GM18502 (cell line): Measurements from ENCODE around the gene TNFSF15.
"Not testable (repeated sequence)": the region's sequence is repeated elsewhere in the genome, so short reads cannot be mapped to it uniquely, and the experiment has no call there.

ENCODE experiments used
- ATAC-seq: cut with Tn5 transposase; IDR thresholded peaks from one replicate; pipeline ENCODE4 v1.9.1; 2021; ENCODE audit warnings: mild to moderate bottlenecking; ENCODE audit not compliant: unreplicated experiment, poor library complexity

TNFSF15 gene

GRCh38 chr9:114759512-114760341, 46.1 kb downstream of the TNFSF15 start:
- no peak for ATAC-seq

GRCh38 chr9:114757984-114758383, 47.9 kb downstream of the TNFSF15 start:
- ATAC-seq = no peak

DNA sequence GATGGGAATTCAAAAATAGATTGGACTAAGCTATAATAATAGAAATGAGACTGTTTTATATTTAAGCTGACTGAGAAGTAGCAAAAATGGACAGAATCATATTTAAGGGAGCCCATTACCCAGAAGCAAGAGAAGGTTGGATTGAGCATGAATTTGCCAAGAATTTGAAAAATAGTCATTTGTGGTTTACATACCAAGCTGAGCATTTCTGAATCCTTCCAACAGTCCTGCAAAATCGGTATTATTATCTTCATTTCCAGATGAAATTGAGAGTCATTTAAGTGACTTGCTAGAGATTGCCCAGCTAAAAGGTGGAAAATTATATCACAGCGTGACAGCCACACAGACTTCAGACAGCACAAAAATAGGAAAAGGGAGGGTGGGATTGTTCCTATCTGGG, 48.4 kb downstream of the TNFSF15 start:
- no peak for ATAC-seq

DNA sequence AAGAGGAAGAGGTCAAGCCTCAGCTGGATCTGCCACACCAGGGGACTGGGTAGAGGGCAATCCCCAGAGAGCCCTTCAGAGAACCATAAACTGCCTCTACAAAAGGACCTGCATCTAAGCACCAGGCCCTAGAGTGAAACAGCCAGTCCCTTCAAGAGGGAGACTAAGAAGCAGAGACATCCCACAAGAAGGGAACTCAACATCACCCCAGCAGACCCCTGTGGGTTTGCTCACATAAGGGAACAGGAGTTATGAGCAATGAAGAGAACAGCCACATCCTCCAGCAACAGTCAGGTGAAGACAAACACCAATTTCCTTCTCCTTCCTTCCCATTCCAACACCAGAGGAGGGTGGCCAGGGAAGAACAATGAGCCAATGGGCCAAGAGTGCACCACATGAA, 48.9 kb downstream of the TNFSF15 start:
- ATAC-seq = no peak

DNA sequence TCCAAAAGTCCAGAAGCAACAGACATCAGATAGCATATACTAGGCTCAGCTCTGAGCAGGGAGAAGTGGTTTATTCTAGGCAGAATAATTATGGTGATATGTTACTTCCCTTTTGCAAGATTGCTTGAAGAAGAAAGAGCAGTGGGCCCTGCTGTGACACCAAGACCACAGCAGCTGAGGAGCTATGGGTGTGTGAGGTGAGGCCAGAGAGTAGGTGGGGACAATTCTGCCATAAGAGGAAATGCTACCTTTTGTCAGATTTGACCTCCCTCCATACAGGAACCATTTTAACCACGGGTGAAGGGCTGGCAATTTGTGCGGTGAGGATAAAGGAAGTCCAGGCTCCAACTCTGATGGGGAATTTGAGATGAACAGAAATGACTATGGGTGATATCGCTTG, 51.3 kb downstream of the TNFSF15 start:
- no peak for ATAC-seq

DNA sequence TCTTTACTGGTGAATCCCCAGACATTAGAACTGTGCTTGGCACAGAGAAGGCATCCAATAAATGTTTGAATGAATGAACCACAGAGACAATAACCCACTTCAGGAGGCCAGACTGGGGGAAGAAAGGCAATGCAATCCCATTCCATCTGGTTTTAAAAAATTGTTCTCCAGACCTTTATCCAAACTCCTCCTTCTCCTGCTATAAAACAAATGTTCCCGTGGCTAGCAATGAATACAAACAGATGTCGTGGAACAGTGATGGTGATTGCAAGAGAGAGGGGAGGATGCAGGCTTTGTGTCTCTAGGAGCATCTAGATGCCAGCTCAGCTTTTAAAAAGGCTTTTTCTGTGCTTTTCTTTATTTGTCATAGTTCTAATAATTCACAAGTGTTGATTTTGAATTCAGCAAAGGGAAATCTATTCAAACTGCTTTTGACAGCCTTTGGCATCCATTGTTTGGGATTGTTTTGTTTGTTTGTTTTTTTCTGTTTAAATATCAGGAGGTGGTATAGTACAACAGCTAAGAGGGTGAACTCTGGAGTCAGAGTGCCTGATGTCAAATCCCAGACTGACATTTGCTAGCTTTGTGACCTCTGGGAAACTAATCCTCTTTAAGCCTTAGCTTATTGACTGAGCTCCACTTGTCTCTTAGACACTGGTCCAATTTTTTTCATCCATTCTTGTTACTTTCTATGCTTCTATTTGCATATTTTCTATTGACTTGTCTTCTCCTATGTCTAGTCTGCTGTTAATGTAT, 59.1 kb downstream of the TNFSF15 start:
- ATAC-seq = no peak

GRCh38 chr9:114745879-114746550, 59.8 kb downstream of the TNFSF15 start:
- no peak for ATAC-seq

GRCh38 chr9:114745108-114745848, 60.6 kb downstream of the TNFSF15 start:
- no peak for ATAC-seq

- ATAC-seq = no peak
Observed at GRCh38 chr9:114743446-114743845, 62.4 kb downstream of the TNFSF15 start.

DNA sequence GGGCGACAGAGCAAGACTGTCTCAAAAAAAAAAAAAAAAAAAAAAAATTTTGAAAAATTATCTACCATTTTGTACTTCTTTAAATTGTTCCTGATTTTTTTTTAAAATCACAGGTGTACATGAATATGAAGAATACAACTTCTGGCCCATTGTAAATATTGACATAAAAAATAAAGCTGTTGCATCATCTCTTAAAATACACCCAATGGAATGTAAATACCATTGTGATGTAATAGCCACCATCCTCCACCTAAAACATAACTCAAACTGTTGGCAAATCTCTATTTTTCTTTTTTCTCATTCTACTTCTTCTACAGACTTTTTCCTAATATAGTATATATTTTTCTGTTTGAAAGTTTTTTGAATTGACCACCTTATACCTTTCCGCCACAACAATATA, 62.9 kb downstream of the TNFSF15 start:
- ATAC-seq = no peak

GRCh38 chr9:114741521-114741920, 64.3 kb downstream of the TNFSF15 start:
- ATAC-seq = not testable (repeated sequence)

GRCh38 chr9:114738581-114739316, 67.1 kb downstream of the TNFSF15 start:
- ATAC-seq = no peak

GRCh38 chr9:114737847-114738246, 68.0 kb downstream of the TNFSF15 start:
- ATAC-seq = no peak

- ATAC-seq = no peak
Observed at GRCh38 chr9:114737118-114737517, 68.7 kb downstream of the TNFSF15 start.

GRCh38 chr9:114735704-114736103, 70.1 kb downstream of the TNFSF15 start:
- ATAC-seq = no peak

DNA sequence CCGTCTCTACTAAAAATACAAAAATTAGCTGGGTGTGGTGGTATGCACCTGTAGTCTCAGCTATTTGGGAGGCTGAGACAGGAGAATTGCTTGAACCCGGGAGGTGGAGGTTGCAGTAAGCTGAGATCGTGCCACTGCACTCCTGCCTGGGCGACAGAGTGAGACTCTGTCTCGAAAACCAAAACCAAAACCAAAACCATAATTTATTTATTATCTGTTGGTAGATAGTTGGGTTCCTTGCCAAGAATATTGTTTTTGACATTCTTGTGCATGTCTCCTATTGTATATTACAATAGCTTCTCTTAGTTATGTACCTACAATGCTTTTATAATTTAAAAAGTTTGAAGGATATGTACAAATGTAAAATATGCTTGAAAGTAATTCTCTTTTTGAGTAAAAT, 70.7 kb downstream of the TNFSF15 start:
- ATAC-seq = not testable (repeated sequence)
